Pulmonary artery endothelial cell (primary cell): ENCODE results near the gene HEPN1. TPM values are rescaled to one million over a fixed set of nuclear protein-coding genes. Genes with fewer than 3 reads are reported as not detected.
"Not testable (repeated sequence)": the region's sequence is repeated elsewhere in the genome, so short reads cannot be mapped to it uniquely, and the experiment has no call there.

ENCODE experiments used
- DNase-seq: peaks from one replicate; pipeline ENCODE4 v3.0.0-alpha.2; 2011; ENCODE audit warnings: low read depth, low spot score
- total RNA-seq: library from RNA; depleted of rRNA; stranded (reverse); fragments of >200 nt; gene quantifications from 2 replicates; pipeline ENCODE4 v1.2.3, GENCODE V29; 2014

HEPN1 gene
- total RNA-seq, 1 donor from 2014 or later: not detected

GRCh38 chr11:124942466-124943253, 23.6 kb downstream of the HEPN1 start:
- no peak for DNase-seq

- no peak for DNase-seq
Observed at GRCh38 chr11:124943254-124943616, 24.2 kb downstream of the HEPN1 start.

GRCh38 chr11:124943741-124944140, 24.7 kb downstream of the HEPN1 start:
- no peak for DNase-seq

- no peak for DNase-seq
Observed at GRCh38 chr11:124944565-124944964, 25.5 kb downstream of the HEPN1 start.

GRCh38 chr11:124945826-124946225, 26.8 kb downstream of the HEPN1 start:
- DNase-seq: no peak

GRCh38 chr11:124946735-124947141, 27.7 kb downstream of the HEPN1 start:
- no peak for DNase-seq

GRCh38 chr11:124950601-124951330, 31.7 kb downstream of the HEPN1 start:
- no peak for DNase-seq

- DNase-seq: no peak
Observed at GRCh38 chr11:124951341-124951740, 32.3 kb downstream of the HEPN1 start.

- peak; percentile 91 for DNase-seq
Observed at GRCh38 chr11:124953753-124954589, 34.9 kb downstream of the HEPN1 start, which contains the start of gene CCDC15. CCDC15 (plus strand) TSS chr11:124954202; CDS start chr11:124954733, 531 bp downstream.

GRCh38 chr11:124954590-124954955, 35.5 kb downstream of the HEPN1 start:
- DNase-seq: no peak

GRCh38 chr11:124955035-124955434, 36.0 kb downstream of the HEPN1 start:
- DNase-seq: no peak

GRCh38 chr11:124961972-124962609, 43.0 kb downstream of the HEPN1 start:
- peak; percentile 56 for DNase-seq

- DNase-seq: not testable (repeated sequence)
Observed at GRCh38 chr11:124968197-124968596, 49.1 kb downstream of the HEPN1 start.

Other genes with a start within 250 kb of the HEPN1 start
- gene SIAE, start 245.5 kb upstream of the HEPN1 start, total RNA-seq: 19.0 and 26.0 TPM in 2 replicates
- 6.3 and 6.8 TPM in 2 replicates for gene SPA17, start 245.3 kb upstream of the HEPN1 start, total RNA-seq
- 2.5 and 3.0 TPM in 2 replicates for gene NRGN, start 179.3 kb upstream of the HEPN1 start, total RNA-seq
- 0.26 and 0.42 TPM in 2 replicates for gene VSIG2, start 167.0 kb upstream of the HEPN1 start, total RNA-seq
- gene ESAM, start 157.0 kb upstream of the HEPN1 start, total RNA-seq: 85.7 and 102 TPM in 2 replicates
- gene MSANTD2, start 118.8 kb upstream of the HEPN1 start, total RNA-seq: 8.1 and 12.6 TPM in 2 replicates
- 17.9 and 20.4 TPM in 2 replicates for gene ROBO3, start 53.8 kb upstream of the HEPN1 start, total RNA-seq
- 186 and 220 TPM in 2 replicates for gene ROBO4, start 21.4 kb upstream of the HEPN1 start, total RNA-seq
- gene HEPACAM, start 16.8 kb downstream of the HEPN1 start, total RNA-seq: not detected in 2 replicates
- 2.6 and 3.0 TPM in 2 replicates for gene CCDC15, start 35.0 kb downstream of the HEPN1 start, total RNA-seq
- gene SLC37A2, start 144.1 kb downstream of the HEPN1 start, total RNA-seq: 0.53 and 0.67 TPM in 2 replicates
- gene TMEM218, start 192.4 kb downstream of the HEPN1 start, total RNA-seq: 19.6 and 27.6 TPM in 2 replicates
- not detected in 2 replicates for gene PKNOX2, start 245.5 kb downstream of the HEPN1 start, total RNA-seq